Calu3 (cell line): ENCODE measurements around the gene MAGIX. TPM values are rescaled to one million over a fixed set of nuclear protein-coding genes. Genes with fewer than 3 reads are reported as not detected.

Experiments used
- BruUV-seq: library from RNA; stranded (reverse); fragments of 400-500 nt; replicated peaks from 2 replicates; lab custom pipeline; 2021; lab: Mats Ljungman, UMichigan
- CTCF ChIA-PET: fragments of 300-600 bp; sonication (Branson Sonifier 250); formaldehyde crosslinking; loops from one replicate; lab custom pipeline; 2022; ENCODE audit warnings: antibody characterized with exemption; lab: Charles Lee
- DNase-seq: peaks from one replicate; pipeline ENCODE4 v3.0.0; 2022
- H3K27ac Mint-ChIP-seq: one replicate; pipeline ENCODE4 v1.8.0; 2022; ENCODE audit warnings: mixed read lengths; ENCODE audit not compliant: unreplicated experiment
- H3K27me3 Mint-ChIP-seq: one replicate; pipeline ENCODE4 v1.8.0; 2022; ENCODE audit warnings: mixed read lengths; ENCODE audit not compliant: unreplicated experiment
- H3K36me3 Mint-ChIP-seq: one replicate; pipeline ENCODE4 v1.8.0; 2022; ENCODE audit warnings: mild to moderate bottlenecking, moderate library complexity, mixed read lengths; ENCODE audit not compliant: insufficient read depth, unreplicated experiment
- H3K4me1 Mint-ChIP-seq: one replicate; pipeline ENCODE4 v1.8.0; 2022; ENCODE audit warnings: mild to moderate bottlenecking, low read depth, mixed read lengths; ENCODE audit not compliant: unreplicated experiment
- H3K4me3 Mint-ChIP-seq: one replicate; pipeline ENCODE4 v1.8.0; 2022; ENCODE audit warnings: mild to moderate bottlenecking, low read depth, moderate library complexity, mixed read lengths; ENCODE audit not compliant: unreplicated experiment
- H3K9me3 Mint-ChIP-seq: one replicate; pipeline ENCODE4 v1.8.0; 2022; ENCODE audit warnings: low read depth, mixed read lengths; ENCODE audit not compliant: unreplicated experiment
- intact Hi-C: fragments of 100-400 bp; cut with micrococcal nuclease; formaldehyde crosslinking; loops from one replicate; pipeline ENCODE4 v1.10.0; 2022; ENCODE audit not compliant: unreplicated experiment
- total RNA-seq: library from RNA; stranded (reverse); gene quantifications from 2 replicates; pipeline ENCODE4 v1.2.3, GENCODE V29; 2022
- TF ChIP-seq, protein P1 (sequence below): fragments of 200-600 bp; IDR thresholded peaks from one replicate; pipeline ENCODE4 v1.8.0; 2022; ENCODE audit warnings: antibody characterized with exemption; ENCODE audit not compliant: unreplicated experiment

The MAGIX gene
- total RNA-seq, 1 experiment from 2014 or later: 13.9 TPM

GRCh38 chrX:49175435-49176274, 13.1 kb downstream of the MAGIX start:
- Mint-ChIP-seq H3K4me1 (peaks cover 33% of the 10 kb centered on the region), H3K4me3 (no peak overlapping the region), H3K36me3 (peaks cover 82% of the 10 kb centered on the region), H3K27me3 (no peaks in the 10 kb centered on the region), H3K9me3 (no peaks in the 10 kb centered on the region), H3K27ac (peak overlapping the region; percentile 83)
- DNase-seq: no peak
- CTCF ChIA-PET: no interaction called here
- no TSS peak for BruUV-seq
- intact Hi-C loops: no loop called here
- TF ChIP-seq, protein P1, sequence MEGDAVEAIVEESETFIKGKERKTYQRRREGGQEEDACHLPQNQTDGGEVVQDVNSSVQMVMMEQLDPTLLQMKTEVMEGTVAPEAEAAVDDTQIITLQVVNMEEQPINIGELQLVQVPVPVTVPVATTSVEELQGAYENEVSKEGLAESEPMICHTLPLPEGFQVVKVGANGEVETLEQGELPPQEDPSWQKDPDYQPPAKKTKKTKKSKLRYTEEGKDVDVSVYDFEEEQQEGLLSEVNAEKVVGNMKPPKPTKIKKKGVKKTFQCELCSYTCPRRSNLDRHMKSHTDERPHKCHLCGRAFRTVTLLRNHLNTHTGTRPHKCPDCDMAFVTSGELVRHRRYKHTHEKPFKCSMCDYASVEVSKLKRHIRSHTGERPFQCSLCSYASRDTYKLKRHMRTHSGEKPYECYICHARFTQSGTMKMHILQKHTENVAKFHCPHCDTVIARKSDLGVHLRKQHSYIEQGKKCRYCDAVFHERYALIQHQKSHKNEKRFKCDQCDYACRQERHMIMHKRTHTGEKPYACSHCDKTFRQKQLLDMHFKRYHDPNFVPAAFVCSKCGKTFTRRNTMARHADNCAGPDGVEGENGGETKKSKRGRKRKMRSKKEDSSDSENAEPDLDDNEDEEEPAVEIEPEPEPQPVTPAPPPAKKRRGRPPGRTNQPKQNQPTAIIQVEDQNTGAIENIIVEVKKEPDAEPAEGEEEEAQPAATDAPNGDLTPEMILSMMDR: no peak

- no peaks in the 10 kb centered on the region for H3K27me3 Mint-ChIP-seq
- no peaks in the 10 kb centered on the region for H3K9me3 Mint-ChIP-seq
- DNase-seq: peak; percentile 28
- BruUV-seq: no TSS peak
- intact Hi-C loops: no loop called here
- TF ChIP-seq, protein P1: no peak
- H3K27ac Mint-ChIP-seq: peak overlapping the region; percentile 83
- peaks cover 76% of the 10 kb centered on the region for H3K36me3 Mint-ChIP-seq
- H3K4me3 Mint-ChIP-seq: no peak overlapping the region
- H3K4me1 Mint-ChIP-seq: peaks cover 33% of the 10 kb centered on the region
- CTCF ChIA-PET: interaction anchor here (0.6 kb wide), 1 partner anchor 9 kb away, joined by 7 read pairs; no protein-coding TSS in a partner anchor
Measured at GRCh38 chrX:49176421-49177326, 14.1 kb downstream of the MAGIX start.

DNA sequence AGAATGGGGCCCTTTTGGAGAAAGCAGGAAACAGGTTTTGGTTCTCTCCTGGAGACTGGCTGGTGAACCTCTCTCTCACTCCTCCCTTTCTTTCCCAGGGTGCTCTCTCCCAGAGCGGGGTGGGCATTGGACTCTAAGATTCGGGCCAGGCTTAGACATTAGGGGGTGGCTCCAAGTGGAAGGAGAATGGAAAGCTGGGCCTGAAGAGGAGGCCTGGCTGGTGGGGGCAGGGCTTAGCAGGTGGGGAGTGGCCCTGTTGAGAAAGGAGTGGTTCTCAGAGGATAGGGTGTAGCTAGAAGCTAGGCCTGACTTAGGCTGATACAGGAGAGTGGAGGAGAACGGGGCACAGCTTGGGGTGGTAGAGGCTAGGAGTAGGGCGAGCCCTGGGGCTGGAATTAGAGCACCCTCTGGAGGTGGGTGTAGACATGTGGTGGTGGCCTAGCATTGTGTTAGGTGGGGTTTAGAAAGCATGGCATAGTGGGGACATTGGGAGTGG, 14.8 kb downstream of the MAGIX start:
- TF ChIP-seq, protein P1: no peak
- Mint-ChIP-seq H3K27me3 (no peaks in the 10 kb centered on the region), H3K27ac (peak overlapping the region; percentile 65), H3K36me3 (peaks cover 69% of the 10 kb centered on the region), H3K4me1 (peaks cover 33% of the 10 kb centered on the region), H3K9me3 (no peaks in the 10 kb centered on the region), H3K4me3 (no peak overlapping the region)
- DNase-seq: peak; percentile 21
- CTCF ChIA-PET: no interaction called here
- BruUV-seq: no TSS peak
- intact Hi-C loops: no loop called here

GRCh38 chrX:49177873-49178480, 15.4 kb downstream of the MAGIX start:
- Mint-ChIP-seq H3K9me3 (no peaks in the 10 kb centered on the region), H3K4me1 (peaks cover 33% of the 10 kb centered on the region), H3K27me3 (no peaks in the 10 kb centered on the region), H3K4me3 (no peak overlapping the region), H3K36me3 (peaks cover 67% of the 10 kb centered on the region), H3K27ac (peak overlapping the region; percentile 65)
- intact Hi-C loops: no loop called here
- TF ChIP-seq, protein P1: no peak
- BruUV-seq: no TSS peak
- no peak for DNase-seq
- CTCF ChIA-PET: no interaction called here
